Thoracic aorta (tissue), 2 donors: ENCODE measurements around the gene SLC2A4RG. TPM values are rescaled to one million over a fixed set of nuclear protein-coding genes. Genes with fewer than 3 reads are reported as not detected.

Experiments
- ATAC-seq: fragments of 150-250 bp; one replicate; pipeline ENCODE4 v1.8.0; 2017; ENCODE audit warnings: low read depth; ENCODE audit not compliant: insufficient number of reproducible peaks, low FRiP score
- DNase-seq: peaks from one replicate; pipeline ENCODE4 v3.0.0-alpha.2; 2020; ENCODE audit warnings: low spot score
- H3K27ac ChIP-seq, 2 donors: fragments of 200-600 bp; sonication (generic); 1 replicate in 1 of 2; 2 replicates in 1 of 2; pipeline ENCODE4 v1.5.1; 2016; ENCODE audit warnings: mild to moderate bottlenecking in 2 of 2, moderate library complexity in 2 of 2
- H3K27me3 ChIP-seq: fragments of 200-600 bp; sonication (generic); replicated peaks from 2 replicates; pipeline ENCODE4 v1.6.0; 2016; ENCODE audit warnings: mild to moderate bottlenecking; ENCODE audit not compliant: insufficient read depth
- H3K36me3 ChIP-seq: fragments of 200-600 bp; sonication (generic); one replicate; pipeline ENCODE4 v1.5.1; 2016
- H3K4me1 ChIP-seq, 2 donors: fragments of 200-600 bp; sonication (generic); 1 replicate in 1 of 2; 2 replicates in 1 of 2; pipeline versions ENCODE4 v1.5.1 to v1.6.0; 2016; ENCODE audit warnings: low read depth in 2 of 2, mild to moderate bottlenecking in 1 of 2; ENCODE audit not compliant: control insufficient read depth in 1 of 2
- H3K4me3 ChIP-seq: fragments of 200-600 bp; sonication (generic); 2 replicates; pipeline ENCODE4 v1.5.1; 2016; ENCODE audit warnings: mild to moderate bottlenecking
- H3K9me3 ChIP-seq: fragments of 200-600 bp; sonication (generic); 2 replicates; pipeline ENCODE4 v1.5.1; 2016
- total RNA-seq, 2 donors: library from RNA; depleted of rRNA; stranded (reverse); fragments of >200 nt; gene quantifications; one replicate each; pipeline versions ENCODE4 v1.1.0 to v1.2.3, GENCODE V29; 2016
- TF ChIP-seq, protein P1 (sequence below): fragments of 200-600 bp; sonication (generic); IDR thresholded peaks from one replicate; pipeline ENCODE4 v1.5.1; 2019; ENCODE audit warnings: antibody characterized with exemption

SLC2A4RG gene
- total RNA-seq, 2 donors from 2014 or later, result 36.2 to 103 TPM

DNA sequence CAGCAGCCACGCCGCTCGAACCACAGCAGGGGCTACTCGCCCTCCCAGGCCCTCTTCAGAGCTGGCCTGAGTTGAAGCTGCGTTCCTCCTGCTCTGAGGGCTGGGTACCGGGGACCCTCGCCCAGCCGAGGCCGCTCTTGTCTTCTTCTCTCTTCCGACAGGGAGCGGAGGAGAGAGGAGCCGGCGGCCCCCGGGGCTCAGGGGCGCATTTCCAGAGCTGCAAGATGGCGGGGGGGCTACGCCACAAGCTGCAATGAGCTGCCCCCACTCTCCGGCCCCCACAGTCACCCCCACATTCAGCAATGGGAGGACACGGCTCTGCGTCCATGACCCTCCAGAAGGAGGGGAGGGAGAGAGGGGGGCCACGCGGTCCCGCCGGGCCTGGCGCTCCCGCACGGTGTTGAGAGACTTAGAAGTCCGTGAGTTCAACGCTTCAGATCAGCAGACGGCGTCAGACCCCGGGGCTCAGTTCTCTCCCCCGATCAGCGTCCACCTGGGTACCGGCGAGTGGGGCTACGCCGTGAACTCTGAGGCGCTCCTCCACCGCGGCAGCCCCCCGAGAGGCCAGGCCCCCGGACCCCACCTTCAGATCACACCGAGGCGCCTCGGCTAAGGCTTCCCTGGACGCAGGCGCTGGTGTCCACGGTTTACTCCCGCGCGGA is 31.6 kb downstream of the SLC2A4RG start:
- Histone ChIP-seq H3K4me3 (no peak overlapping the region), H3K36me3 (peaks cover 3% of the 10 kb centered on the region), H3K9me3 (no peaks in the 10 kb centered on the region), H3K27me3 (no peaks in the 10 kb centered on the region), H3K4me1 (peaks cover 0 to 10% of the 10 kb centered on the region in 2 donors), H3K27ac (no peak overlapping the region)
- DNase-seq (no peak), ATAC-seq (no peak)
- TF ChIP-seq, protein P1, sequence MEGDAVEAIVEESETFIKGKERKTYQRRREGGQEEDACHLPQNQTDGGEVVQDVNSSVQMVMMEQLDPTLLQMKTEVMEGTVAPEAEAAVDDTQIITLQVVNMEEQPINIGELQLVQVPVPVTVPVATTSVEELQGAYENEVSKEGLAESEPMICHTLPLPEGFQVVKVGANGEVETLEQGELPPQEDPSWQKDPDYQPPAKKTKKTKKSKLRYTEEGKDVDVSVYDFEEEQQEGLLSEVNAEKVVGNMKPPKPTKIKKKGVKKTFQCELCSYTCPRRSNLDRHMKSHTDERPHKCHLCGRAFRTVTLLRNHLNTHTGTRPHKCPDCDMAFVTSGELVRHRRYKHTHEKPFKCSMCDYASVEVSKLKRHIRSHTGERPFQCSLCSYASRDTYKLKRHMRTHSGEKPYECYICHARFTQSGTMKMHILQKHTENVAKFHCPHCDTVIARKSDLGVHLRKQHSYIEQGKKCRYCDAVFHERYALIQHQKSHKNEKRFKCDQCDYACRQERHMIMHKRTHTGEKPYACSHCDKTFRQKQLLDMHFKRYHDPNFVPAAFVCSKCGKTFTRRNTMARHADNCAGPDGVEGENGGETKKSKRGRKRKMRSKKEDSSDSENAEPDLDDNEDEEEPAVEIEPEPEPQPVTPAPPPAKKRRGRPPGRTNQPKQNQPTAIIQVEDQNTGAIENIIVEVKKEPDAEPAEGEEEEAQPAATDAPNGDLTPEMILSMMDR, result no peak

DNA sequence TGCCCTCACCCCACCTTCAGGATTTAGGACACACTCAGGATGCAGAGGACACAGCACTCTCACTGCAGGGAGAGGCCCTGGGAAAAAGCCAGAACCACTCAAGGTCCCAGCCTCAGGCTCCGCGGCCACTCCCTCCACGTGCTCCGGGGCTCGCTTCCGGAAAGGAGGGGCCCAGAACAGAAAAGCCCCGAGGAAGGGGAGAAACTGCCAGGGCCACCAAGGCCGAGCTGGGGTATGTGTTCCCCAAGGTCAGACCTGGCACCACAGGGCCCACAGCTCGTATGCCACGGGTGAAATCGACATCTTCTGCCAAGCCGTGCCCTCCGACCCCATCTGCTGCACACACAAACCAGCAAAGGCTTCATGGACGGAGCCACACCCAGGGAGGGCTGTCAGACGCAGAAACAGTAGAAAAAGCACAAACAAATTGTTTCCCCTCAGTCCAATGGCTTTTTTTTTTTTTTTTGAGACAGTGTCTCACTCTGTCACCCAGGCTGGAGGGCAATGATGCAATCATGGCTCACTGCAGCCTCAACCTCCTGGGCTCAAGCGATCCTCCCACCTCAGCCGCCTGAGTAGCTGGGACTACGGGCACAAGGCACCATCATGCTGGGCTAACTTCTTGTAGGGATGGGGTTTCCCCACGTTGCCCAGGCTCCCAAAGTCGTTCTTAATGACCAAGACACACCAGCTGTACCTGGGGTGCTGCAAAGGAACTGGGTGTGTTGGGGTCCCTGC is 33.4 kb downstream of the SLC2A4RG start:
- H3K4me3 ChIP-seq, result no peak overlapping the region
- no peak for DNase-seq
- no peak for ATAC-seq
- no peaks in the 10 kb centered on the region for H3K9me3 ChIP-seq
- TF ChIP-seq, protein P1, result no peak
- H3K27ac ChIP-seq, result no peak overlapping the region
- peaks cover 0 to 10% of the 10 kb centered on the region in 2 donors for H3K4me1 ChIP-seq
- H3K27me3 ChIP-seq, result no peaks in the 10 kb centered on the region
- H3K36me3 ChIP-seq, result no peaks in the 10 kb centered on the region

DNA sequence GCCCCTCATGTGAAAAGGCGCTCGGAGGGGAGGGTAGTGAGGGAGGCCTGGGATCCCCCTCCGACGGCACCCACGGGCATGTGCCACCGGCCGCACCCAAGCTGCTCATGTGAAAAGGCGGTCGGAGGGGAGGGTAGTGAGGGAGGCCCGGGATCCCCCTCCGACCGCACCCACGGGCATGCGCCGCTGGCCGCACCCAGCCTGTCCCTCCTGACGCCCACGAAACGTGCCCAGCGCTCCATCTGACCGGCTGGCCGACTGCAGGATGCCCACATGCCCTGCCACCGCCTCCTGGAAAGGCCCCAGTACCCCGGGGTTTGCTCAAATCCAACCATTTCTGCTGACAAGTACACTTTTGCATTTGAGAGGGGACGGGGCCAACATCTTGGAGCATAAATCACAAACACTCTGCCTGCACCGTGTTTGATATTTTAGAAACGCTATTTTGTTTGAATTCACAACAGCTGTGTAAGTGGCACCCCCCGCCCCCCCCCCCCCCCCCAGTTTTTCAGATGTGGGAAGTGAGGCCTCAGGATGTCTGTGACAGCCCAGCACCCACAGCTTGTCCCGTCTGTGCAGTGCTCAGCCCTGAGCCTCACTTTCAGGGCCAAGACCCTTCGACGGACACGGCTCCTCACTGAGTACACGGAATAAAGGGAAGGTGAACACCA is 34.1 kb downstream of the SLC2A4RG start:
- no peak overlapping the region for H3K27ac ChIP-seq
- H3K4me3 ChIP-seq, result no peak overlapping the region
- no peaks in the 10 kb centered on the region for H3K27me3 ChIP-seq
- no peaks in the 10 kb centered on the region for H3K9me3 ChIP-seq
- H3K4me1 ChIP-seq, result peaks cover 0 to 10% of the 10 kb centered on the region in 2 donors
- DNase-seq (no peak), ATAC-seq (no peak)
- no peaks in the 10 kb centered on the region for H3K36me3 ChIP-seq
- TF ChIP-seq, protein P1, result no peak

DNA sequence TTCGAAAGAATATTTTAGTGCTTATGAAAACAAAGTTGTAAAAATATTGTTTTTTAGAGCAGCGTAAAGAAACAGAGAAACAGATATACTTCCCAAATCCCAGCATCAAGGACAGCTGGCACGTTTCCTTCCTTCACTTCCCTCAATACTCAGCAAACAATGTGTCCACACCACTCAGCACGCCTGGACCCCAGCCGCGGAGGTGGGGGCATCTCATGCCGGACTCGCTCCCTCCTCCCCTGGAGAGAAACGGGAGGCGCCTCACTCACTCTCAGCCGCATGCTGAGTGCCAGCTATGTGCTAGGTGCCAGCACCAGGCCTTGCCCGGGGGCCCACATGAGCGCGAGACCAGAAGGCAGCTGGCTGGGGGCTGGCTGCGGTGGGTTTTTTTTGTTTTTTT is 34.7 kb downstream of the SLC2A4RG start:
- Histone ChIP-seq H3K27me3 (no peaks in the 10 kb centered on the region), H3K4me1 (peaks cover 0 to 10% of the 10 kb centered on the region in 2 donors), H3K36me3 (no peaks in the 10 kb centered on the region), H3K4me3 (no peak overlapping the region), H3K9me3 (no peaks in the 10 kb centered on the region), H3K27ac (no peak overlapping the region)
- TF ChIP-seq, protein P1, result no peak
- no peak for DNase-seq
- no peak for ATAC-seq
